Dermis blood vessel endothelial cell (primary cell): ENCODE data around the gene DLX3. TPM values are rescaled to one million over a fixed set of nuclear protein-coding genes. Genes with fewer than 3 reads are reported as not detected.

ENCODE experiments used
- DNase-seq: peaks from one replicate; pipeline ENCODE4 v3.0.0; 2010
- total RNA-seq: library from RNA; depleted of rRNA; stranded (reverse); fragments of >200 nt; gene quantifications from 2 replicates; pipeline ENCODE4 v1.2.3, GENCODE V29; 2014

DLX3 gene
- total RNA-seq, 1 donor from 2014 or later, result not detected

DNA sequence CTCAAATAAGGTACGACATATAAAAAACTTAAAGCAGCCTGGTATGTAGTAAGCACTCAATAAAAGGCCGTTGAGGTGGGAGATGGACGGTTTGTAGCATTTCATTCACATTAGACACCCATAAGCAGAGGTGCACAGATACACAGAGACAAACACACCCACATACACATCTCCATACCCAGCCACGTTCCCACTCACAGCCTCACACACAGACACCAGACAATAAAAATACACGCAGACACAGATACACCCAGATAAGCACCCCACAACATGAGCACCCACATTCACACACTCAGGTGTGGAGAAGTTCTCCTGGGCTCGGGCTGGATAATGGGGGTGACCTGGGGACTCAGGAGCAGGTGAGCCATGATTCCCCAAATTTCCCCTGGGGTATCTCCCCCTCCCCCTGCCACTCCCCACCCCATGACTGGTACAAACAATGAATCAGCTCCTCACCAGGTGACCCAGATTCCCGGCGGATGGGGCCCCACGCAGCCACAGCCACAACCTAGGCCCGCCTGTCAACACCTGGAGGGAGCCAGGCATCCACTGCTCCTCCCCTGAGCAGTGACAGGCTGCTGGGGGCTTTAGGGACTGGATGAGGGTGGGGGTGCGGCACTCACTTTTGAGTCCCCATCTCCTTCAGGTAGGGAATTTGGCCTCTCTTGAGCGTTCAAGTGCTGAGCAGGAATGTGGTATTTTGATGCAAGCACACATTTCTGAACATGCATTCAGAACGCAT is 2.7 kb downstream of the DLX3 start:
- no peak for DNase-seq

DNA sequence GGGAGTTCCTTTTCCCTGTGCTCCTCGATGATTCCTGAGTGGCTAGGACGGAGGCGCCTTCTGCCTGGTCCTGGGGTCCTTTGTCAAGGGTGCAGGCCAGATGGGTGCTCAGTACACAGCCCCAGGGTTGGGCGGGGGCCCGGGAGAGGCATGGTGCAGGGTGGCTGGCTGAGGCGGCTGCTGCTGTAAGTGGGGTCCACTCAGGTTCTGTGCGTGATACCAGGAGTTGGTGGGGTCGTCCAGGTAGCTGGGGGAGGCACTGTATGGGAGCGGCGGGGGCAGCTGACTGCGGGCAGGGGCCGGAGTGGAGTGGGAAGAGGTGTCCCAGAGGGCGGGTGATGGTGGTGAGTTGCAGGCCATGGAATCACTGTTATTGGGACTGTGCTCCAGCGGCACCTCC is 3.6 kb downstream of the DLX3 start:
- no peak for DNase-seq

DNA sequence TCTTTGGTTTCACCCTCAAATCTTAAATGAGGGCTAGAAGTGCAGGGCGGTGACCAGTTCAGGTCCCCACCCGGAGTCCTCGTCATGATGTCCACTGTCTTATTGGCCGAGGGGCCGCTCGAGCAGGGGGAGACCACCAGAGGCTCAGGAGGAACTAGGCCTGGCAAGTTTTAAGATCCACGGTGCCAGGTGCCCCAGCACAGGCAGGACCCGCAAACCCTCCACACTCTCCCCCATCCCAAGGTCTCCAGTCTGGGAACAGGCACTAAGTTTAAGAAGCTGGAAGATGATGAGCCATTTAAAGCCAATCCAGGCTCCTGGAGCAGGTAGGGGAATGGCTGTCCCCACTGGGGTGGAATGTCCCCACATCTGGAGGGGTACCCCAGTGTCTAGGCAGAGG is 4.1 kb downstream of the DLX3 start:
- no peak for DNase-seq

DNA sequence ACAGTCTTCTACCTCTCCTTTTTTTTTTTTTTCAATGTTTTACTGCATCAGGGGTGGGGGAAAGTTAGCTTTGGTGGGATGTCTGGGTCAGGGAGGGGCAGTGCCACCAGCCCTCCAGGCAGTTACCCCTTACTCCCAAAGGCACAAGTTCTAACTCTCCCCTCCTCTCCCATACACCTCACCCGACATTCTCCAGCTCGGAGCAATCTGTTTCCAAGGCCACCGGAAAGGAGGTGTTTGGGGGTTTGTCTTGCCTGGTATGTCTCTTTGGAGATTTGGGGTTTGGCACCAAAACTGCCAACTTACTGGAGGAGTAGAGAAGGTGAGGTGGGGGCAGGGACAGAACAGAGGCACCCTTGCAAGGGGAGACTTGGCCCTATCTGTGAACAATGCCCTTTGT is 4.7 kb downstream of the DLX3 start:
- DNase-seq, result no peak

DNA sequence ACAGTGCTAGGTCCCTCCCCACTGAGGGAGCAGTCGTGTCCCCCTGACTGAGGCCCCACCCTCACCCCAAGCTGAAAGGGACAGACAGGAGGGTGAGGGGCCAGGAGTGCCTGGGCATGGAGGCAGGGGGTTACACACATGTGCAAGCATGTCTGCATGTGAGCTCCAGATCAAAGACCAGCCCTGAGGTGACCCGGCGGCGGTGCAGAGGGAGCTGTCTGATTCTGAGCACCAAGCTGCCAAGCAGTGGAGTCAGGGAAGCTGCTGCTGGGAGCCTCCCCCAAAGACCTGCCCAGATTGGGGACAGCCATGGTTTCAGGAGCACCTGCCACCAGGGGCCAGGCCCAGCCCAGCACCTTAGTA is 5.5 kb downstream of the DLX3 start:
- no peak for DNase-seq

DNA sequence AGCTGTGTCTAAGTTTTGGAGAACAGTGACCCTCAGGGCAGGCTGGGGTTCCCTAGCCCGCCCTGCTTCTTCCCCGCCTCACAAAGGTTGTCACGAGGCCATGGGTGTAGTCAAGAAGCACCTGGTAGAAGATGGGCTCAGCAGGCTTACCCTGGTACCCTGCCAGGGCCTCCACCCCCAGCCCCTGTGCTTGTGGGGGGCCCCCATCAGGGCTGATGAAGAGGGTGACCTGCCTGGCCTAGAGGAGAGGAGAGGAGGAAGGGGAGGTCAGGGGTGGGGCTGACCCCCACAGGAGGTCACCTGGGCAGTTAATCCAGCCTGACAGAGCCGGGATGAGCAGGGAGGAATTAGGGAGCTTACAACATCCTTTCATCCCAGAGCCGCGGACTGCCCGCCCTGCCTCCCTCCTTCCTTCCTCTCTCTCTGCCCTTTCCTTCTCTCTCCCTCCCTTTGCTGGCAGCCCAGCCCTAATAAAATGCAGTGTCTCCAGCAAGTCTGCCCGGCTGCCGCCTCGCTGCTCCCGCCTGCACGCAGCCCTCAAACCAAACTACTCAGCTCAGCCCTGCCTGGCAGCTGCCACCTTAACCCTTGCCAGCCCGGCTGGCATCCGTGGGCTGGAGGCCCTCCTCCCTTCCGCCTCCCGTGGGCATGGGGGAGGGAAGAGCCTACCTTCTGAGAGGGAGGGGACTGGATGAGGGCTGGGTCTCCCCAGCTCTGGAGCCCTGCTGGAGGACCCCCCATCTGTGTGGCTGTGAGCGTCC is 7.2 kb downstream of the DLX3 start:
- DNase-seq, result no peak

DNA sequence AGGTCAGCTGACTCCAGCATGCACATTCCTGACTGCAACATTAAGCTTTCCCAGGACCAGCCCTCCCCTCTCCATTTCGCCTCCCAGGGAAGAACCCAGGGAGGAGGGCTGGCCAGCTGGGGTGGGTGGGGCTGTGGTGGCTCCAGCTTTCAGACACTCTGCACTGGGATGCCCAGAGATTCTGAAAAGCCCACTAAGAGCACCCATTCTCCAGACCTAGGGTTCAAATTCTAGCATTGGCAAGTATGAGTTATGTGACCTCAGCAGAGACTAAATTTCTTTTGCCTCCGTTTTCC is 7.8 kb downstream of the DLX3 start:
- DNase-seq, result no peak

DNA sequence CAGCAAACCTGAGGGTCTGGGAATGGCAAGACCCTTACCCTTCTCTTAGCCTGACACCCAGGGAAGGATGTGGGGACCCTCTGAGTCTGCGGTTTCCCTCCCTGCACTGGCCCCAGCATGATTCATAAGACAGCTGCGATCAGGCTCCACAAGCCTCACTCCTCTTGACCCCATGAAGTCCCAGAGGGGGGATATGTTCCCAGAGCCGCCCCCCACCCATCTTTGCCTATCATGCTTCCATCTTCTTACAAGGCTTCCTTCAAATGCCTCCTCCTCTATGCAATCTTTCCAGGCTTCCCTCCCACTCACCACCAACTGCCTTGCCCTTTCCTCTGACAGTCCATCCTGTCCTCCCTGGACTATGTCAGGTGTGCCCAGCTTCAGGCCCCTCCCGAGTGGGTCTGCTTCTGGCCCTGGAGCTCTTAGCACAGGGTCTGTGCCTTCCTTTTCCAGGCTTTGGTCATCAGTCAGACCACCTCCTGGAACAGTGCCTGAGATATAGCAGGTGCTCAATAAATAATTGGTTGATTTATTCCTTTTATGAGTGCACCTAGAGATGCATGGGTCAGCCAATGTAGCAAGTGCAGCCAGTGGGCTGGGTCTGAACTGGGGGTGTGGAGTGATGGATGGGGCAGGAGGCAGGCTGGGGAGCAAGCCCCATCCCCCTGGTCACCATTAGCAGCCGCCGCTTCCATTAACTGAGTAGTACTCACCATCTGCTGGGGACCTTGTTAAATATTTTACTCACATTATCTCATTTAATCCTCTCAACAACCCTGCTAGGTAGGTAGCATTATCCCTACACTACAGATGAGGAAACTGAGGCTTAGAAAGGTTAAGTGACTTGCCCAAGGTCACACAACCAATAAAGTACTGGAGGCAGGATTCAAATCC is 8.4 kb downstream of the DLX3 start:
- DNase-seq, result no peak

DNA sequence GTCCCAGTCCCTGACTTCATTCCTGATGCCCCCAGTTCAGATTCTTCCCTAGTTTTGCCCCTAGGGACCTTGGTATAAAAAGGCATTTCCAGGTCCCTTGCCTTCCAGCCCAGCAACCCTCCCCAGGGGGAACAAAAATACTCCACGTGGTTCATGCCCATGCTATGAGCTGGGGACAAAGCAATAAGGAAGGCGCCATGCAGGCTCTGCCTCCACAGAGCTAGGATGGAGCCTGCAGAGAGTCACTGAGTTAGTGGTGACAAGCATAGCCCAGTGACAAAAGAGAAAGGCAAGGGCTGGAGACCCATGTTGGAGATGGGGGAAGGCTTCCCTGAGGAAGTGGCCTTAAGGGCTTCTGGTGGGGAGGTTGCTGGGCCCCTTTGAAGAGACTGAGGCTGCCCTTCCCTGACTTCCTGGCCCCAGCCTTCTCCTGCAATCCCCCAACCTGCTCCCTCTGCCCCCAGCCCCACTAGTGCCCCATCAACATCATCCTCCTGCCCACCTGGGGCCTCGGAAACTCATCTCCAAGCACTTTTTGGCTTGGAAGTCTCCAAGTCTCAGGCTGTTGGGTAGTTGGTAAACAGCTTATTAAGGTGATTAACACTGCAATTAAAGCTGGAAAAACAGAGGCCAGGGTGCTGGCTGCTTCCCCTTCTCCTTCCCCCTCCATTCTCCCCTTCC is 9.6 kb downstream of the DLX3 start:
- DNase-seq, result no peak

DNA sequence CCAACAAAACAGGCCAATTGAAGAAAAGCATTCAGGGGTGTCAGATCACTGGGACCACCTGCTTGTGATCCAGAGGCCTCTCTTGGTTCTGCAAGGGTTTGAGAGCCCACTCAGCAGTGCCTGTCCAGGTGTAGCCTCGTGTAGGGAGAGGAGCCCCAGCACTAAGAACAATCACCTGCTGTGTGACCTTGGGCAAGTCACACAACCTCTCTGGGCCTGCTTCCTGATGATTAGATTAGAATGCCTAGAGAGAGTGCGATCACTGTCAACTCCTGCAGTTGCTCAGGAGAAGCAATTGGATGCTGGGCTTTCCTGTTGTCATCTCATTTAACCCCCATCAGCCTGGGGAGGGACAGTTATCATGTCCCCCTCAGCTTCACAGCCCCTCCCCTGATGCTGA is 10.2 kb downstream of the DLX3 start:
- no peak for DNase-seq

DNA sequence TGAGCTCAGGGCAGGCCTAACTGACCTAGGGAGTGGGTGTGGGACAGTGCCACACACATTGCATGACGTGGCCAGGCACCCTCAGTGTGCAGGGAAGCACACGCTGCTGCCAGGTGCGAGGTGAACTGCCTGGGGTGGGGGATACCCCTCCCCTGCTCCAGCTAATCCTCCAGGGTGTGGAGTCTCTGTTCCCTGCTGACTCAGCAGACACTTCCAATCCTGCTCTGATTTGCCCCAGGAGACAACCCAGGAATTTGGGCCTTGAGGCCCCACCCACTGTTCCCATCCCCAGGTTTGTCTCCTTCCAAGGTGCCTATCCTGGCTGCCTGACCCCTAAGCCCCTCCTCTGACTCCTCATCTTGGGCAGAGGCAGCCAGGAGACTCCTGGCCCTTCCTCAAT is 10.7 kb downstream of the DLX3 start:
- no peak for DNase-seq

DNA sequence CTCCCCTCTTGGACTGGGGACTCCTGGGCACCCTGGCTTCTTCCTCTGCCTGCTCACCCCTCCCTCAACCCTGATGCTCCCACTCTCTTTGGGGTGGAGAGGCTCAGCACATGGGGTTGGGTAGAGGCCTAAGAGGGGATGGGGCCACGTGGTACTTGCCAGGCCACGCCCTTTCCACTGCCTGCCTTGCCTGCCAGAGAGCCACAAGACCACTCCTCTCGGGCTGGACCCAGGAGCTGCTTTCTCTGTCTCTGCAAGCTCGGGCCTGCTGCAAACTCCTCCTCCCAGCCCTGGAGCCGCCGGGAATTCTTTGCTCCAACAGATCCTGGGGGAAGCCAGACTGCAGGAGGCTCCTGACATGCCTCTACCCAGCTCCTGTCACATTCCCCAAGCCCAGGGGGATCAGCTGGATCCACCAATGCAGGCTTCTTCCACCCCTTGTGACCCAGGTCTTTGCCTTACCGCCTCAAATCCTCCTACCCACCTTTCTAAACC is 14.3 kb downstream of the DLX3 start:
- DNase-seq, result no peak

DNA sequence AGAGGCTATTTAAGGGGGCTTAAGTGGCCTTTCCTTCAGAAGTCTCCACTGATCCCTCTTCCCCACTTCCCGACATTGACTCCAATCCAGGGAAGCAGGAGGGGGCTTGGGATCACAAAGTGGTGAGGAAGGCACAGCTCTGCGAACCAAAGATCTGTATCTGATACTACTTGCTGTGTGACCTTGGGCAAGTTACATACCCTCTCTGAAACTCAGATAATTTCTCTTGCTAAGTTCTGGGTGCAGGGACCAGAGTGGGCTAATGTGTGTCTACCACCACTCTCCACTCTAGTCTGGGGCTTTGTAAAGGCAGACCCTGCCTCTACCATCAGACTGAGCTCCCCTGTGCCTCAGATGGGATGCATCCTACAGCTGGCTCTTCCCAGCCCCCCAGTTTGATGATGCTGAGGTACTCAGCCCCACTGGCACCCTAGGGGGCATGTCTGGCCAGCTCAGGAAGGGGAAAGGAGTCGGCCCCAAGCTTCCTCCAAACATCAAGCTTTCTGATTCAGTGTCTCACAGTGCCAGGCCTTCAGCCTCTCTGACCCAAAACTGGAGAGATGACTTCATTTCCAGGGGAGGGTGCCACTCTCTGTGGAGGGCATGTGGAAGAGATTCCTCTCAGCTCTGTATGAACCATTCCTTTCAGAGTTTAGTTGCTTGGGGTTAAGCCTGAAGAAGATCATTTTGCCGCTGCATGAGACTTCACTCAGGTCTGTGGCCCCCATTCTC is 15.1 kb downstream of the DLX3 start:
- DNase-seq, result no peak

DNA sequence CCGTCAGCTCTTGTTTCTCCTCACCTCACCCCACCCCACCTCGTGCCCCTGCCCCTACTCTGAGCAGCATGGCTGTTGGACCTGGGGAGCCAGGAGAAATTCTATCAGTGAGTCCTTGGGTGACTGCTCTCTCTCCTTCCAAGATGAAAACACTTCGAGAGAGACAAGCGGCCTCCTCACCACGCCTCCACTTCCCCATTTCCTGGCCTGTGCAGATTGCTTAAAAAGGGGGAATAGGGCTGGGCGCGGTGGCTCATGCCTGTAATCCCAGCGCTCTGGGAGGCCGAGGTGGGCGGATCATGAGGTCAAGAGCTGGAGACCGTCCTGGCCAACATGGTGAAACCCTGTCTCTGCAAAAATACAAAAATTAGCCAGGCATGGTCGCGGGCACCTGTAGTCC is 16.5 kb downstream of the DLX3 start:
- DNase-seq, result no peak

DNA sequence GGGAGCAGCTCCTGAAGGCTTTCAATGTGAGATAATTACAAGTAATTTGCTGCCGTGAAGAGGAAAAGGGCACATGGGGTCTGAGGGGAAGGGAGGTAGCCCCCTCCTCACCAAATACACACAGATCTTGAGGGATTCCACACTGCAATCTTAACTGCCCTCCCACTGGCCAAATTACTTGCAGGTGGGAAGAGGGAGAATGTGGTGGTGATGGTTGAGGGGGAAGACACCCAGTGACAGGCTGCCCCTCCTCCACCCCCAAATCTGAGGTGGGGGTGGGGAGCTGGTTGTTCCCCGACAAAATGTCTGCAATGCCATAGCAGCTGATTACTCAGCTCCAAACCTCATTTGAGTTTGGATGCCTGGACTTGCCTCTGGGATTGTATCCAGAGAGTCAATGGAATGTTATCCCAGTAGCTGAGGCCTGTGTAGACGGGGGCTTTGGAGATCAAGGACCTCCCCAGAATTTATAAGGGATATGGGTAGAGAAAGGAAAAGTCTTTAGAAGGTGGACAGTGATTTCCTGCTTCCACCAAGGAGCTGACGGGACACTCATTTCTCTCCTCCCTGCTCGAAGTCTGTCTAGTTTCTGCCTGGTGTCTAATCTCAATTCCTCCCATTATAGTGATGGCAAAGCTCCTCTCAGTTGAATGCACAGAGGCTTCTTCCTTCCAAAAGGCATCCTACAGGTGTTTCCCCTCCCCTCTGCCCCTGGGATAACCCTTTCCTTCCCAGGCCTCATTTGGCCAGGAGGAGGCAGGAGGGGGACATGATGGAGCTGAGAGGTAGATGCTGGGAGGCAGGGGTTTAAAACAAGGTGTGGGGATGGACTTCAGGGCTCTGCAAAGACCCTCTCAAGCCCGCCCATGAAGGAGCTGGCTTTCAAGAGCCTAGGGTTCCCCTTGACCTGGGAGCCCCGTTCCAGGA is 17.3 kb downstream of the DLX3 start:
- DNase-seq, result no peak

DNA sequence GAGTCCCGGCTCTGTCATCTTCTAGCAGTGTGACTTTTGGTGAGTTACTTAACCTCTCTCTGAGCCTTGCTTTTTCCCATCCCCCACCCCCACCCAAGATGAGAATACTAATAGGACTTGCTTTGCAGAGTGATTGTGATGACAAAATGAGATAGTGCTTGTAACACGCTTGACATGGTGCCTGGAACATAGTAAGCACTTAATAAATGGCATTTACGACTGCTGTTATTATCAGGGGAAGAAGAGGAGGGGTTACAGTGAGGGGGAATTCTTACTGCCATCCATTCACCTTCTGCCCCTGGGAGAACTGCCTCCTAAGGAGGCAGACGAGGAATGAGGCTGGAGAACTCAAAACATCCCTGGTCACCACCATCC is 18.2 kb downstream of the DLX3 start:
- no peak for DNase-seq

DNA sequence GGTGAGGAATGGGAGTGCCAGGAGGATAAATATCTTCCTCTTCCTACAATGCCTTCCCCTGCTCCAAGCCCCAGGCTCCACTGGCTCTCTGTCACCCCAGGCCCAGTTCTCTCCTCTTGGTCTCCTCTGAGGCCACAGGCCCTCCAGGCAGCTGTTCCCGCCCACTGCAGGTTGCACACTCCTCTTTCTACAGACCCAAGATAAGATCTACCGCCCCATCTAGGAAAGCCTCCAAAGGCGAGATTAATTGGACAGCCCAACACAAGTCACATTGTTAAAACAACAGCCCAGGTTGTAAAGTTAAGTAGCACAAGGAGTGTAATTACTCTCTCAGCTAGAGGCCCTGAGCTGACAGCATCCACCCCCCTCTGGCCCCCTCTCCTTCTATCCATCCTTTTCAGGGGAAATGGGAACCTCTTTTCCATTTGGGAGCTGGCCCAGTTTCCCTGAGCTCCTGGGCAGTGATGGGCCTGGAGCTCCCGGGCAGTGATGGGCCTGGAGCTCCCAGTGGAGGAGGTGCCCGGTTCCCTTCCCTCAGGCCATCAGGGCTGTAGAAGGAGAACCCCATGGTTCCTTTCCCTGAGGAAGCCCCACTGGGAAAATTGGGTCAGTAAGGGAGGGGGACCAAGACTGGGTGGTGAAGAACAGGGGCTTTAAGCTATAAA is 18.7 kb downstream of the DLX3 start:
- DNase-seq, result no peak

DNA sequence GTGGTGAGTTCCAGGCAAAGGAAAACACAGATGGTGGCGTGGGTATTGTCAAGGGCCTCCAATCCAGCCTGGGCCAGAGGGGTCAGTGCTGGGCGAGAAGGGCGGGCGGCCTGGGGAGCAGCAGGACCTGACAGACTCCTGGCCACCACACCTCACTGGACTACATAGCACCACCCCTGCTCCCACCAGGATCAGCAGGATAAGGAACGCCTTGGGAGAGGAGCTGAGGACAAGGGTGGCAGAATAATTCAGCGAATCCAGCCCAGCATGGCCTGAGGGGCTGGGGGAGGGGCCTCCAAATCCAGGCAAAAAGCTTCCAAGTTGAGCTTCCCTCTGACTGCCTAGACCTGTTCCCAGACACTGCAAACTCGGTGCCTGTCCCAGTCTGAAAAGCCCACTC is 19.5 kb downstream of the DLX3 start:
- no peak for DNase-seq

DNA sequence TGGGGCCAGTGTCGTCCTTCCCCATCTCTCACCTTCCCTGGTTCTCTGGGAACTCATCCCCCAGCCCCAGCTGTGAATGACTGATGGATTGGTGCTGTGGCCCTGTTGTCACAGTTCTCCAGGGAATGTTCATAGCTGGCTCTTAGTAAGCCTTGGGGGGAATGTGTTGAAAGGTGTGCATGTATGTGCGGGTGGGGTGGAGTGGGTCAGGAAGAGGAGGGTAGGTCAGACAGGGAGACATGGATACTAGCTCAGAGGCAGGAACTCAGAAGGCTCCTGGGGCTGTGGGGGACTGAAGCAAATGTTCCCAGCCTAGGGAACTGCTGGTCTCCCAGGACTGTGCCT is 21.8 kb downstream of the DLX3 start:
- DNase-seq, result no peak

DNA sequence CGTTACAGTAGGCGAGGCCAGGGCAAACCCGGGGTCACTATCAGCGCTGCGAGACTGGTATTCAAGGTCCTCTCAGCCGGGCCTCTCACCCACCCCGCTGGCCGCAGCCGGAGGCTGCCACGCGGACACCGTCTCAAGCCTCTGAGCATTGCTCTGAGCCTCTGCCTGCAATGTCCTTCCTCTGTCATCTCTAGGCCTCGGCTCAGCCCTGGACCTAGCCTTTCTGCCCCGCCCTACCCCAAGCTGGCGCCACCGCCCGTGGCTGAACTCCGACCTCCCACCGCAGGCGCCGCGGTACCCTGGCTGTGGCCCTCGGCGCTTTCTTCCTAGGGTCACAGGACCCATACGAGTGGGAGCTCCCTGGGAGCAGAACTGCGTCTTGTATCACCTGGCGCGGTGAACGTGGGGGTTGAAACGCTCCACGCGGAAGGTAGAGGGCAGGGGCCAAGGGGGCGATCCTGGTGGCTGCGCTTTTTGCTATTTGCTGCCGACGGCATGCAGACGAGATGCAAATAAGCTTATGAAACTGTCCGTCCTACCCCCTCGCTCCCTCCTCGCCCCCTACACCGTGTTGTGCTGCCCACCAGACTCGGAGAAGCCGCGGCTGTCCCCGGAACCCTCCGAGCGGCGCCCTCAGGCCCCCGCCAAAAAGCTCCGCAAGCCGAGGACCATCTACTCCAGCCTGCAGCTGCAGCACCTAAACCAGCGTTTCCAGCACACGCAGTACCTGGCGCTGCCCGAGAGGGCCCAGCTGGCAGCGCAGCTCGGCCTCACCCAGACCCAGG is 22.3 kb downstream of the DLX3 start:
- DNase-seq, result no peak
